ENCODE data around the gene SNX13.

DNA sequence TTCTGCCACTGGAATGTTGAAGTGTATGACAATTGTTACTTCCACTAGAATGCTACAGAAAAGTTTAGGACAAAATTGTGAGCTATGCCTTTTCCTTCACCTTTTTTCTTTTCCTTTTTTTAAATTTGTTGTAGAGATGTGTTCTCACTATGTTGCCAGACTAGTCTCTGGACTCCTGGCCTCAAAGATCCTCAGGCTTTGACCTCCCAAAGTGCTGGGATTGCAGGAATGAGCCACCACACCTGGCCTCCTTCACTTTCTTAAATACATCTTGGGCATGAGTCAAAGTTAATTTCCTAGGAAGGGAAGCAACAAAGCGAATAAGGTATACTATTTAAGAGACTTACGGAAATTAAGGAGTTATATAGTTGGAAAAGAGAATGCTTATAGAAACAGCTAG is 2.7 kb upstream of the SNX13 start:
- TF ChIP-seq CTCF (IDR thresholded peaks at IDR 0.05; ENCODE audit: low read length) (no peak), EZH2 (IDR thresholded peaks at IDR 0.05; ENCODE audit: borderline replicate concordance, low read length) (no peak)

All from OCI-LY1 (cell line).